Measurements from ENCODE around the gene FBXL16.

DNA sequence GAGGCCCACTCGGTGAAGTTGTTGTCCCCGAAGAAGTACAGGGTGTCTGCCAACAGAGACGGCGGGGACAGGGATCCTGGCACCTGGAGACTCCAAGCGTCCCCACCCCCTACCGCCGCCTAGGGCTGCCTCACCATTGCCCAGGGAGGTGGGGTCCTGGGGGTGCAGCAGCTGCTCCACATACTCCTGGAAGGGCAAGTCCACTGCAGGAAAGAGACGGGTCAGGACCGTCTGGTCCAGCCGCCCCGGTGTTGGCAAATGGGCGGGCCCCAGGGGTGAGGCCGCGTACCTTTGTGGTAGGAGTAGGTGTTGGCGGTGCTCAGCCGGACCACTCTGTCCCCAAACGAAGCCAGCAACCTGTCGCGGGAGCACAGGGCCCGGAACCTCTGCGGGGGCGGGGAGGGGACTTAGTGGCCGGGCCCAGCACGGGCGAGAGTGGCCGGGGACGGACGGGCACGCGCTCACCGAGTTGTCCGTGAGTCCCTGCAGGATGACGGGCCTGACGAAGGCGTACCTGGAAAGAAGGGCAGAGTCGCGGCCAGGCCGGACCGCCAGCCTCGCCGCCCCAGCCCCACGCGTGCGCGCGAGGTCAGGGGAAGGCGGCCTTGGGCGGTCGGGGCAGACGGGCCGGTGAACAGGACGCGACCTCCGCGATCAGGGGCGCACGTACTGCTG lies 22.1 kb downstream of the FBXL16 start:
- TF ChIP-seq CTCF (IDR thresholded peaks at IDR 0.05) = no peak
- TF ChIP-seq POLR2A (IDR thresholded peaks at IDR 0.05) = no peak

Measured in esophagus squamous epithelium (tissue), 4 donors.